ENCODE results near the gene PAM16.

The PAM16 gene

GRCh38 chr16:4378161-4378666 is 27.1 kb upstream of the PAM16 start:
- no peak overlapping the region for H3K4me3 ChIP-seq (ENCODE audit: low read depth, low read length)
- no peak for TF ChIP-seq CTCF (IDR thresholded peaks at IDR 0.05; ENCODE audit: insufficient read depth, low read depth, low read length, missing control alignments)
- no peak for DNase-seq (ENCODE audit: low read depth)

GRCh38 chr16:4377573-4378154 is 26.5 kb upstream of the PAM16 start:
- no peak for TF ChIP-seq CTCF (IDR thresholded peaks at IDR 0.05; ENCODE audit: insufficient read depth, low read depth, low read length, missing control alignments)
- DNase-seq (ENCODE audit: low read depth) = no peak
- H3K4me3 ChIP-seq (ENCODE audit: low read depth, low read length) = no peak overlapping the region

- DNase-seq (ENCODE audit: low read depth) = no peak
- no peak for TF ChIP-seq CTCF (IDR thresholded peaks at IDR 0.05; ENCODE audit: insufficient read depth, low read depth, low read length, missing control alignments)
- no peak overlapping the region for H3K4me3 ChIP-seq (ENCODE audit: low read depth, low read length)
Observed at GRCh38 chr16:4376893-4377572, 25.9 kb upstream of the PAM16 start.

- H3K4me3 ChIP-seq (ENCODE audit: low read depth, low read length) = no peak overlapping the region
- DNase-seq (ENCODE audit: low read depth) = no peak
- no peak for TF ChIP-seq CTCF (IDR thresholded peaks at IDR 0.05; ENCODE audit: insufficient read depth, low read depth, low read length, missing control alignments)
Observed at GRCh38 chr16:4376126-4376892, 25.2 kb upstream of the PAM16 start.

GRCh38 chr16:4375717-4376116 is 24.6 kb upstream of the PAM16 start:
- H3K4me3 ChIP-seq (ENCODE audit: low read depth, low read length) = no peak overlapping the region
- no peak for DNase-seq (ENCODE audit: low read depth)
- TF ChIP-seq CTCF (IDR thresholded peaks at IDR 0.05; ENCODE audit: insufficient read depth, low read depth, low read length, missing control alignments) = no peak

- no peak overlapping the region for H3K4me3 ChIP-seq (ENCODE audit: low read depth, low read length)
- no peak for DNase-seq (ENCODE audit: low read depth)
Observed at GRCh38 chr16:4373909-4374742, 23.0 kb upstream of the PAM16 start.

More at GRCh38 chr16:4373909-4374742, 23.0 kb upstream of the PAM16 start:
- no peak for TF ChIP-seq CTCF (IDR thresholded peaks at IDR 0.05; ENCODE audit: insufficient read depth, low read depth, low read length, missing control alignments)

Data from GM12865 (cell line).